Right lung (tissue), 5 donors: Measurements from ENCODE around the gene IMMT. TPM values are rescaled to one million over a fixed set of nuclear protein-coding genes. Genes with fewer than 3 reads are reported as not detected.
"Not testable (repeated sequence)": the region's sequence is repeated elsewhere in the genome, so short reads cannot be mapped to it uniquely, and the experiment has no call there.

ENCODE experiments used
- DNase-seq, 2 donors: peaks; one replicate each; pipeline ENCODE4 v3.0.0-alpha.2; 2013
- polyA plus RNA-seq, 5 donors: library from polyadenylated mRNA; unstranded; fragments of 120-200 nt; gene quantifications; one replicate each; pipeline versions ENCODE4 v1.2.1 to v1.2.3, GENCODE V29; 2013; ENCODE audit warnings: inconsistent platforms in 1 of 5, low replicate concordance in 1 of 5; ENCODE audit not compliant: insufficient read length in 5 of 5, insufficient read depth in 1 of 5

The IMMT gene
- polyA plus RNA-seq, 5 donors, result 78.1 to 84.8 (median 79.6) TPM

- no peak for DNase-seq
Measured at GRCh38 chr2:86201671-86202335, 6.5 kb upstream of the IMMT start.

DNA sequence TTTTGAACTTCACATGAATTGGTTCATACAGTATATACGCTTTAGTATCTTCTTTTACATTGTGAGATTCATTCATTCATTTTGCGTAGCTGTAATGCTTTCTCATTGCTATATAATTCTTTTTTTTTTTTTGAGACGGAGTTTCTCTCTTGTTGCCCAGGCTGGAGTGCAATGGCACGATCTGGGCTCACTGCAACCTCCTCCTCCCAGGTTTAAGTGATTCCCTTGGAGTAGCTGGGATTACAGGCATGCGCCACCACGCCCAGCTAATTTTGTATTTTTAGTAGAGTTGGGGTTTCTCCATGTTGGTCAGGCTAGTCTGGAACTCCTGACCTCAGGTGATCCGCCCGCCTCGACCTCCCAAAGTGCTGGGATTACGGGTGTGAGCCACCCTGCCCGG, 5.3 kb upstream of the IMMT start:
- DNase-seq, result not testable (repeated sequence)

DNA sequence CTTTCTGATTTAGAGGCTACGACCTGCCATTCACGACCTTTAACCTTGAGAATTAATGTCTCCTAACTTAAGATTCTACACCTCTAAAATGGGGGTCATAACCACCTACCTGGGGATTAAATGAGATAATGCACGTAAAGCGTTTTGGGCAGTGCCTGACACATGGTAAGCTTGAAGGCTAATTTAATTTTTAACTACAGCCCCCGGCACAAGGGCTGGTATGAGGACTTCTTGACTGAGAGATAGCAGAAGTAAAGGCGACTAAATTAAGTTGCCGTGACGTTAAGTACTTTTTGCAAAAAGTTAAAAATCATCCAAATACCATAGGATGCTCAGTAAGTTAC, 4.5 kb upstream of the IMMT start:
- DNase-seq, result no peak

GRCh38 chr2:86195808-86196387, 636 bp upstream of the IMMT start:
- DNase-seq, result no peak

GRCh38 chr2:86194751-86195054, 559 bp downstream of the IMMT start:
- DNase-seq, result no peak

DNA sequence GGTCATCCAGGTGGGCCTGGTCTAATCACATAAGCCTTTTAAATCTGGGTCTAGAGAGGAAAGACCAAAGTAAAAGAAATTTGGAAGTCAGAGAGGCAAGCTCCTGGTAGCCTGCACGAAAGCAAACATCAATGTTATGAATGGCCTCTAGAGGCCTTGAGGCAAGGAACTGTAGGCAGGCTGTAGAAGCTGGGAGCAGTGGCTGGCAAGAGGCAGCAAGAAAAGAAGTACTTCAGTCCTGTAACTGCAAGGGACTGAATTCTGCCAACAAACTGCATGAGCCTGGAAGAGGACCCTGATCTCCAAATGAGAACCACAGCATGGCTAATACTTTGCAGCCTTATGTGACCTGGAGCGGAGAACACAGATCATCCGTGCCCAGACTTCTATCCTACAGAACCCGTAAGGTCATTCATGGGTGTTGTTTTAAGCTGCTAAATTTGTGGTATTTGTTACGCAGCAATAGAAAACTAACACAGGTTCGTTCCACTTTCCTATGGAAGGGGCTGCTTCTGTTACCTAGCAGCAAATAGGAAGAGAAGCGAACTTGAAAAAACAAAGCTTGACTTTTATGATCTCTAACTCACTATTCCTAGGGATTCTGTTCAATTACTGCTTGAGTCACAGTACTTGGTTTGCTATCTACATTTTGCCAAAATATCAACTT, 1.2 kb downstream of the IMMT start:
- DNase-seq, result no peak

DNA sequence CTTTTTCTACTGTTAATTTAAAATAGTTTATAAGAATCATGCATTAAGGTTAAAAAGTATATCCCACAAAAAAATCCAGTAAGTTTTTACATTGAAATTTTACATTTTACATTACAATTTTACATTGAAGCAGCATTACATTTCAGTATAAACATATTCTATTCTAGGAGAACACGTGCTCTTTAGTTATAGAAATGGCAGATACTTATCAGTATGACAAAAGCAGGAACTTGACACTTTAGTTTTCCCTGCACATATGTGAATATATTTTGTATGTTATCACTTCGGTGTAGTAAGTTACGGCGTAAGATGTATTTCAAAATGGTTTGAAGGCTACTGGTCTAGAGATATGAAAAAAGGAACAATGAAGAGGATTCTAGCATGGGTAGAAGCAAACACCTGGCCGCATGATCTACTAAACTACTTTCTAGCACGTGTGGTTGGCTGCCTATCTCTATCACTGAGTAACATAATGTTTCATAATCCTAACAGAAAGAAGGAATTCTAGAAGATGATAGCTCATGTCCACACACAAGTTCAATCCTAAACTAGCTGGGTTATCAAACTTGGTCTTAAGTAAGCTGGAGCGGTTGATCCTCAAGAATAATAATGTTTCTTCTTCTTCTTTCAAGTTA, 5.4 kb downstream of the IMMT start:
- DNase-seq, result no peak

DNA sequence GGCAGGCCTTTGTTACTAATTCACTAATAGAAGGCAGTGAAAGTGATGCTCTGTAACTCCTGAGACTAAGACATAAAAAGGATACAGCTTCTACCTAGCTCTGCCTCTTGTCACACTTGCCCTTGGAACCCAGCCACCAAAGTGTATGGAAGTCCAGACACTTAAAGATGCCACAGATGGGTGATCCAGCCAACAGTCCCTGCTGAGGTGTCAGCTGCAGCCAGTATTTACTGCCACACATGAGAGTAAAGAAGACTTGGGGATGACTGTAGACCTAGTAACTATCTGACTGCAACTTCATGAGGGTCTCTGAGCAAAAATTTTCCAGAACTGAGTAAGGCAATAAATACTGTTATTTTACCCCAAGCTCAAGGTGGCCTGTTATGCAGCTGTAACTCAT, 8.8 kb downstream of the IMMT start:
- no peak for DNase-seq

DNA sequence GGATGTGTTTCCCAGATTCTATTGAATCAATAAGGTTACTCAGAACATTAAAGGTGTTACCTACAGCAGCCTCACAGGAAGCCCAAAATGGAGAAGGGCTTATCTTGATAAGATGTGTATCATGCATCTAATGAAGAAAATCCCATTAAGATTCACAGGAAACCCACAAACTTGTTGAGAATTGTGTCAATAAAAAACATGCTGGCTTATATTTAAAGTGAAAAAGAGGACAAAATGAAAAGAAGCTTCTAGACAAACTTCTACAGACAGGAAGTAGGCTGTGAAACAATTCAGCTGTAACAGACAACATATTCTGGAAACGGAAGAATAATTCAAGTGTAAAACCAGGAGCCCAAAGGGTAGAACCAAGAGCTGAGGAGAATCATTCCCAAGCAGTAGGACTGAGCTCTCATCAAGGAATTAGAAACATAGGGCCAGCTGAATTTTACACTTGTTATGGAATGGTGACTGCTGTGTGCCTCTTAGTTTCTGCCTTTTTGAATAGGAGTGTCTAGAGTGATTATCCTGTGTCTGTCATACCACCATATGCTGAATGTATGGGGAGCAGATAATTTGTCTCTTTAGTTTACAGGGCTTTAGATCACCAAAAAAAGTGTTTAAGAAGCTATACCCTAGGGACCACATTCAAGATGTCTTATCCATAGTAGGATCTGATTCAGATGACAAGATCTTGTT, 9.6 kb downstream of the IMMT start:
- no peak for DNase-seq

GRCh38 chr2:86176597-86176996, 18.7 kb downstream of the IMMT start:
- DNase-seq, result no peak

- no peak for DNase-seq
Measured at GRCh38 chr2:86175828-86176227, 19.4 kb downstream of the IMMT start.

DNA sequence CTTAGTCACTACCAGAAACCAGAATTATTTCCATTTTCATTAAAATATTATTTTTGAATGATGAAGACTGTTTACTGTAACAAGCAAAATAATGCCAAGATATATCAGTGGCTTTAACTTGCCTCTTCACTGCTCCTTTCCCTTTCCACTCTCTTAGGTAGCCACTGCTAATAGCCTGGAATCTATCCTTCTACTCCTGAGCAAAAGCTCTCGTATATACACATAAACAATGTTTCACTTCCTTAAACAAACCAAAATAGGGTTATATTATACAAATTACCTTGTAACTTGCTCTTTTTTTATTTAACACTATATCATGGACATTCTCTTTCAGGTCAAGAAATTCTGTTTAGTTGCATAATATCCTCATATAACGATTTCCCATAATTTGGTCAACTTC, 20.8 kb downstream of the IMMT start:
- DNase-seq, result no peak

DNA sequence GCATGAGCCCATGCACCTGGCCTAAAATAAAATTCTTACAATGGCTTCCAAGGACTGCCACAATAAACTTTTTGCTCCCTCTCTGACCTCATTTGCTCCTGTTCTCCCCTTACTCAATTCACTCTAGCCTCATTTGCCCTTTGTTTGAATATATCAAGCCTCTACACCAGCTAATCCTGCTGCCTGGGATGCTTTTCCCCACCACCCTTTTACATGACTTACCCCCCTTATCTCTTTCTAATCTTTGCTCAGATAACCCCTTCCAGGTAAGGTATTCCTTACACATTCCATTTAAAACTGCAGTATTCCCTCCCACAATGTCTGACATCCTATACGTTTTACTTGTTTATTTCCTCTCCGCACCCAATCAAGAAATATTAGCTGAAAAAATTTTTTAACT, 22.7 kb downstream of the IMMT start:
- DNase-seq, result no peak

- no peak for DNase-seq
Measured at GRCh38 chr2:86171295-86171694, 24.0 kb downstream of the IMMT start.

GRCh38 chr2:86170449-86170848, 24.8 kb downstream of the IMMT start:
- DNase-seq, result no peak

GRCh38 chr2:86160156-86160952, 34.9 kb downstream of the IMMT start:
- DNase-seq, result no peak

GRCh38 chr2:86158286-86158685, 37.0 kb downstream of the IMMT start:
- no peak for DNase-seq

GRCh38 chr2:86157009-86157556, 38.2 kb downstream of the IMMT start:
- no peak for DNase-seq

- no peak for DNase-seq
Measured at GRCh38 chr2:86150502-86150901, 44.8 kb downstream of the IMMT start.

DNA sequence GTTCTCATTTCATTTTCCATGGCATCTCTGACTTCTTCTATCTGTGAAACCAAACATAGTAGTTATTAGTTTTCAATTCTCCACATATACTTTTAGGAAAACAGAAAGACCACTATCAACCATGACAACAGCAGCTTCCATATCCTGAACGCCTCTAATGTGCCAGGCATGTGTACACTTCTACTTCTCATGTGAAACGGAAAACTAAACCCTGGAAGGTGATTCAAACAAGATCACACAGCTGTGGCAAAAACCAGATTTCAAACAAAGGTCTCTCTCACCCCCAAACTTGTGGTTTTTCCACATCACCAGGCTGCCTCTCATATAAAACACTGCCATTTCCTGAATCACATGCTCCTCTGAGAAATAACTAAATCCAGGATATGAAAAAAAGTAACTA, 47.5 kb downstream of the IMMT start:
- no peak for DNase-seq

DNA sequence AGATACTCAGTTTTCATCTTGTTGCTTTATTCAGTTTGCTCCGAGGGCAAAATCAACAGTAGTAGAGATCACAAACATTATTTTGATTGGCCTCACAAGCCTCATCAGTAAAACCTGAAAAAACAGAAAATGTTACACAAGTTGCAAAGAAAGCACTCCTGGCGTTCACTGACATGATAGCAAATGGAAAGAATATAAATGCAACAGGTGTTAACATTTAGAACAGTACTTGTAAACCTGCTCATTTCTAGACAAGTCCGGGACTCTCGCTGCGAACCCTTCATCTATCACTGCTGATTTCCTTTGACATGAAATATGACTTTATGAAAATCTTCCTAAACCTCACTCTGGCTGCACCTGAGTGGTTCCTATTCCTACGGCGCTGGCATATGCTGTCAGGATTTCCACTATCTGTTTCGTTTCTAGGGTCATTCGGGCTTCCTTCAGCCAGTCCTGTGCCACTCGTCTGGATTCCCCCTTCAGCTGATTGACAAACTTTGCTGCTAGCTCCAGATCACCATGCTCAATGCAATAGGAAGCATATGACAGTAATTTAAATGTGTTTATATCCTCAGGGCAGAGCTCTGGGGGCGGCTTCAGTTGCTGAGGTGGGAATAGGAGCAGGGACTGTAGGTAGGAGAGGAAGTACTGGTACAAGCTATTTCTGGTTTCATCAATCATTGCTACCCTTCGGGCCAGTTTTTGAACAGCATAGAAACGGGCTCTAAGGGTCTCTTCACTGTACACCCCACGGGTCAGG, 51.2 kb downstream of the IMMT start:
- DNase-seq, result no peak
